ENCODE data around the gene RNF34. TPM values are rescaled to one million over a fixed set of nuclear protein-coding genes. Genes with fewer than 3 reads are reported as not detected.

The RNF34 gene
- total and polyA plus RNA-seq, 2 of the 13 experiments (the other 11 are each of a cell fraction or from before 2014, with no cell fraction given): 36.8 to 53.2 TPM

DNA sequence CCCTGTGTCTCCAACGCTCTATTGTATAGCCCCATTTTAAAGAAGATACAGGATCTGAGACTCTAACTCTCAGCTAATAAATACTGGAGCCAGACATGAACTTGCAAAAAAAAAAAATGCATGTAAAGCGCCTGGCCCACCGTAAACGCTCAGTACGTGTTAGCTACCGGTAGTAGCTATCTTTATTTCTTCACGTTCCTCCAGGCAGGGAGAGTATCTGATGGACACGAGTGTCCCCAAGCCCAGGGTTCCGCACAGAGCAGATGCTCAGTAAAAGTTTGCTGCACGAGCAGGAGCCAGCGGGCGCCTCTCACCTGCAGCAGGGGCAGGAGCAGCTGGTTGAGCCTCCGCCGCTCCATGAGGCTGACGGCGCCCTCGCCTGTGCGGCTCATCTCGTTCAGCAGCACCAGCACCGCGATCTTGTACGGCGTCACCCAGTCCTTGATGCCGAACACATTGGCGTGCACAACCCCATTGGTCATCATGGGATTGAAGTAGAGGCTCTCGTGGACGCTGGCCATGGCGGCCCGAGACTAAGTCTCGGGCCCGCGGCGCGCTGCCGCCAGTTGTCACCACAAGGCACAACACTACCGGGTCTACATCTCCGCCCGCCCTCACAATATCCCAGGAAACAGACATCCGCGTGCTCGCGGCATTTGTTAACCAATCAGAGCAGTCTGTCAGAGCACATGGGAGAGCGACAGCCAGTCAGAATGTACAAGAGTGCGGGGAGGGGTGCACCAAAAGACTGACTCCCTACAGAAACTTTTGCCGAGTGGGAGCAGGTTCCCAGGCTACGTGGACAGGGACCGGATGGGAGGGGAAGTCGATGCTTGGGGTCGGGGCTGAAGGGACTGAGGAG lies 47.9 kb upstream of the RNF34 start, which contains the start of gene ANAPC5 (continued):
- peak; percentile 80; the same call in 1 of the 2 replicates for TF ChIP-seq ZNF670 (CRISPR knock-in tag; IDR thresholded peaks at IDR 0.05; ENCODE audit: borderline replicate concordance)
- peak; percentile 64; the same call in 1 of the 2 replicates for TF ChIP-seq ZNF24 (IDR thresholded peaks at IDR 0.05)
- no peak for TF ChIP-seq ATF6 (CRISPR knock-in tag; conservative IDR thresholded peaks at IDR 0.05)
- TF ChIP-seq ZNF777 (CRISPR knock-in tag; IDR thresholded peaks at IDR 0.05): no peak
- TF ChIP-seq POGZ (CRISPR knock-in tag; IDR thresholded peaks at IDR 0.05): peak; percentile 96
- TF ChIP-seq, protein P1, sequence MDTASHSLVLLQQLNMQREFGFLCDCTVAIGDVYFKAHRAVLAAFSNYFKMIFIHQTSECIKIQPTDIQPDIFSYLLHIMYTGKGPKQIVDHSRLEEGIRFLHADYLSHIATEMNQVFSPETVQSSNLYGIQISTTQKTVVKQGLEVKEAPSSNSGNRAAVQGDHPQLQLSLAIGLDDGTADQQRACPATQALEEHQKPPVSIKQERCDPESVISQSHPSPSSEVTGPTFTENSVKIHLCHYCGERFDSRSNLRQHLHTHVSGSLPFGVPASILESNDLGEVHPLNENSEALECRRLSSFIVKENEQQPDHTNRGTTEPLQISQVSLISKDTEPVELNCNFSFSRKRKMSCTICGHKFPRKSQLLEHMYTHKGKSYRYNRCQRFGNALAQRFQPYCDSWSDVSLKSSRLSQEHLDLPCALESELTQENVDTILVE (CRISPR knock-in tag; IDR thresholded peaks at IDR 0.05): peak; percentile 92
- peak; percentile 54; the same call in 1 of the 2 replicates for TF ChIP-seq ZFP37 (CRISPR knock-in tag; IDR thresholded peaks at IDR 0.05; ENCODE audit: borderline replicate concordance)
- peak; percentile 81 for TF ChIP-seq RAD51 (IDR thresholded peaks at IDR 0.05; ENCODE audit: borderline replicate concordance)
- TF ChIP-seq, protein P2, sequence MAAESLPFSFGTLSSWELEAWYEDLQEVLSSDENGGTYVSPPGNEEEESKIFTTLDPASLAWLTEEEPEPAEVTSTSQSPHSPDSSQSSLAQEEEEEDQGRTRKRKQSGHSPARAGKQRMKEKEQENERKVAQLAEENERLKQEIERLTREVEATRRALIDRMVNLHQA (CRISPR knock-in tag; IDR thresholded peaks at IDR 0.05): no peak
- peak; percentile 81 for TF ChIP-seq NRL (CRISPR knock-in tag; IDR thresholded peaks at IDR 0.05; ENCODE audit: borderline replicate concordance)
- peak; percentile 85 for TF ChIP-seq HNF1B (CRISPR knock-in tag; IDR thresholded peaks at IDR 0.05)
- no peak; the same call in 1 of the 2 replicates for TF ChIP-seq CBX2 (IDR thresholded peaks at IDR 0.05; ENCODE audit: low read depth, low read length)
- no peak for TF ChIP-seq CBX2 (CRISPR knock-in tag; IDR thresholded peaks at IDR 0.05; ENCODE audit: low read depth)
- TF ChIP-seq ARHGAP35 (CRISPR knock-in tag; IDR thresholded peaks at IDR 0.05; ENCODE audit: borderline replicate concordance): peak; percentile 28; the same call in 1 of the 2 replicates
- no peak for TF ChIP-seq MTF2 (CRISPR knock-in tag; IDR thresholded peaks at IDR 0.05; ENCODE audit: borderline replicate concordance)
- TF ChIP-seq PCBP1 (IDR thresholded peaks at IDR 0.05; ENCODE audit: borderline replicate concordance, low read depth, low read length): peak; percentile 75; the same call in 1 of the 2 replicates
- peak; percentile 86 for TF ChIP-seq ATF1 (CRISPR knock-in tag; IDR thresholded peaks at IDR 0.05)
